Activated CD4-positive, CD25-positive, alpha-beta regulatory T cell treated with anti-CD3 and anti-CD28 coated beads, Interleukin-2, amount 50 U/mL, for 24 hours (primary cell): ENCODE data around the gene IGSF21.
"Not testable (repeated sequence)": the region's sequence is repeated elsewhere in the genome, so short reads cannot be mapped to it uniquely, and the experiment has no call there.

Experiments used
- ATAC-seq, 2 donors: fragments of 150-1000 bp; cut with Tn5 transposase; one replicate each; pipeline ENCODE4 v1.10.0; 2021; ENCODE audit warnings: mild to moderate bottlenecking in 1 of 2, moderate library complexity in 1 of 2

The IGSF21 gene

DNA sequence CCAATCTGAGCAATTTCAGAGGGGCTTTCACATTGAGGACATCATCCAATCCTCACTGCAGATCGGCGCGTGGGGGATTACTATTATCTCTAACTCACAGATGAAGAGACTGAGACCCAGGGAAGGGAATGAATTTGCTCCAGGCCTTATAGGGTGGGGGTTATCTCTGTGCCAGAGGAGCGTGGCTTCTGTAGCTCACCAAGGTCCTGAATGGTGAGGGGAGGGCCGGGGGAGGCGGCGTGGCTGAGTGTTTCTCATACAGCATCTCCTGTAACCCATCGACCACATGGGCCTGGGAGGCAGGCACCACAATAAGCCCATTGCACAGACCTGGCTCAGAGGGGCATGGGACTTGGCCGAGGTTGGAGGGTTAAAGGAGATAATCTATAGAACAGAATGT is 230.2 kb downstream of the IGSF21 start:
- ATAC-seq, result no peak

DNA sequence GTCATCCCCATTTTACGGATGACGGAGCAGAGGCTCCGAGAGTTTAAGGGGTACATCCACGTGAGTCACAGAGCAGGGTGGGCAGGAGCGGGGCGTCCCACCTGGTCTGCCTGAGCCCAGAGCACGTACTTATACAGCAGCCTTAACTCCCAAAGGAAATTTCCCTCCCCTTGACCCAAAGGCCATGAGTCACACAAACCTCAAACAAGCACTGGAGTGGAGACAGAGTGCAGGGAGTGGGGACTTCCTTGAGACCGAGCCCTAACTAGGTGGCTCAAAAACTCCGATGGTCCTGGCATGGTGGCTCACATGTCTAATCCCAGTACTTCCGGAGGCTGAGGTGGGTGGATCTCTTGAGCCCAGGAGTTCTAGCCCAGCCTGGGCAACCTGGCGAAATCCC is 231.6 kb downstream of the IGSF21 start:
- ATAC-seq, result no peak

DNA sequence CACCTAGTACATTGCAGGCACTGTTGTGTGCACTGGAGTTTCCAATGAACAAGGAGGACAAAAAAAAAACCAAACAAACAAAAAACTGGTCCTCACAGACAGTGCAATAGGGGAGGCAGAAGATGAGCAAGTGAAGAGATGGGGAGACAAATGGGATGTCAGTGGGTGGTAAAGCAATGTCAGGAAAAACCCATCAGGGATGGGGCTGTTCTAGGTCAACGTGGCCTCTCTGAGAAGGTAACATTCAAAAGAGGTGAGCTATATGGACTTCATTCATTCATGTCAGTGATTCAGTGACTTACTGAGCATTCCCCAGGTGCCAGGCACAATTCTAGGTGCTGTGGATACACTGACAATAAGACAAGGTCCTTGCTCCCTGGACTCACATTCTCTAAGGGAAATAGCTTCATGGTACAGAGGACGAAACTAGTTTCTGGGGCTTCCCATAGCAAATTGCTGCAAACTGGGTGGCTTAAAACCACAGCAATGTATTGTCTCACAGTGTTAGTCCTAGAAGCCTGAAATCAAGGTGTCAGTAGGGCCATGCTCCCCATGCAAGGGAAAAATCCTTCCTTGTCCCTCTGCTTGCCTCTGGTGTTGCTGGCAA is 232.7 kb downstream of the IGSF21 start:
- ATAC-seq, result no peak

DNA sequence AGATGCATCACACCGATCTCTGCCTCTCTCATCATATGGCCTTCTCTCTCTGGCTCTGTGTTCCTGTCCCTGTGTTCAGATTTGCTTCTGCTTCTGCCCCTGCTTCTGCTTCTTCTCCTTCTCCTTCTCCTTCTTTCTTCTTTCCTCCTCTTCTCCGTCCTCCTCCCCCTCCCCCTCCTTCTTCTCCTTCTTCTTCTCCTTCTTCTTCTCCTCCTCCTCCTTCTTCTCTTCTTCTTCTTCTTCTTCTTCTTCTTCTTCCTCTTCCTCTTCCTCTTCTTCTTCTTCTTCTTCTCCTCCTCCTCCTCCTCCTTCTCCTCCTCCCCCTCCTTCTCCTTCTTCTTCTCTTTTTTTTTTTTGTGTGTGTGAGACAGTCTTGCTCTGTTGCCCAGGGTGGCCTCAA is 233.2 kb downstream of the IGSF21 start:
- ATAC-seq, result no peak

DNA sequence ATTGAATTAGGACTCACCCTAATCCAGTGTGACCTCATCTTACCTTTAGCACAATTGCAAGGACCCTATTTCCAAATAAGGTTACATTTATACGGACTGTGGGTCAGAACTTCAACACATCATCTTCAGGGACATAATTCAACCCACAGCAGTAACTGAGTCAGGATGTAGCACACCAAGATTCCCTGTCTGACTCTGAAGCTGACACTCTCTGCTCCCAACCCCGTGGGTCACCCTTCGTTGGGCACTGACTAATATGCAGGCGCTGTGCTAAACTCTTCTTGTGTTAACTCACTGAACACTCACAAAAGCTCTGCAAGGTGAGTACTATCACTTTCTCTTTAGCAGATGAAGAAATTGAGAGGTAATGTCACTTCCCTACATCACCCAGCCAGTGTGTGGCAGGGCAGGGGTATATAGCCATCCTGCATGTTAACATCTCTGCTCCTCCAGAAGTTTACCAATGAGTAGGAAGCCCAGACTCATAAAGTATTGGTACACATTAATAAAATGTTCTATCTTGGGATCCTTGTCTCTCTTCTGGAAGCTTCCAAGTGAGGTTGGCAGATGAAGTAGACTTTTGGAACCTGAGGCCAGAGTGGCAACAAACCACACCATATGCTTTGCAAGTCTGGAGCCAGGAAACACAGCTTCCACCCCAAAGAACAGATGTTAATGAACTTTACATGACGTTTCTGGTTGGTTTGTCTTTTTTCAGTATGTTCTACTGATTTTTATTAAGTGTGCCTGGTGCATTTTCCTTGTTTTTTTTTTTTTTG is 233.9 kb downstream of the IGSF21 start:
- no peak for ATAC-seq

DNA sequence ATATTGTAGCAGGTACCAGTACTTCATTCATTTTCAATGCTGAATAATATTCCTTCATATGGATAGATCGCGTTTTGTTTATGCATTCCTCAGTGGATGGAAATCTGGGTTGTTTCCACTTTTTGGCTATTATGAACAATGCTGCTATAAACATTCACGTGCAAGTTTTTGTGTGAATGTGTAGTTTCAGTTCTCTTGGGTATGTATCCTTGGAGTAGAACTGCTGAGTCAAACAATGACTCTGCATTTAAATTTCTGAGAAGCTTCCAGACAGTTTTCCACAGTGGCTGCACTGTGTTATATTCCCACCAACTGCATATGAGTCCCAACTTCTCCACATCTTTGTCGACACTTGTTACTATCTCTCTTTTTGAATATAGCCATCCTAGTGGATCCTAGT is 235.1 kb downstream of the IGSF21 start:
- ATAC-seq, result no peak

DNA sequence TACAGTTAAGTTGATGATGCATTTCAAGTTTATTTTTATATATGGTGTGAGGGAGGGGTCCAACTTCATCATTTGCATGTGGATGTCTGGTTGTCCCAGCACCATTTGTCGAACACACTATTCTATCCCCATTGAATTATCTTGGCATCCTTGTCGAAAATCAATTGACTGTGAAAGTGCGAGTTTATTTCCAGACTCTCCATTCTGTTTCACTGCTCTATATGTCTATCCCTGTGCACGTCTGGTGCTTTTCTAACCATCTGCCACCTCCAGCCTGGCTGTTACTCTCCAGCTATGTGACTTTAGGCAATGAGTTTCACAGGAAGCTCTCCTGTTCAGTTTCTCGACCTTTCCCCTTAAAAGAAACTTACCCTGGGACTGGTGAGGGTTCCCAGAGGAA is 236.0 kb downstream of the IGSF21 start:
- no peak for ATAC-seq

DNA sequence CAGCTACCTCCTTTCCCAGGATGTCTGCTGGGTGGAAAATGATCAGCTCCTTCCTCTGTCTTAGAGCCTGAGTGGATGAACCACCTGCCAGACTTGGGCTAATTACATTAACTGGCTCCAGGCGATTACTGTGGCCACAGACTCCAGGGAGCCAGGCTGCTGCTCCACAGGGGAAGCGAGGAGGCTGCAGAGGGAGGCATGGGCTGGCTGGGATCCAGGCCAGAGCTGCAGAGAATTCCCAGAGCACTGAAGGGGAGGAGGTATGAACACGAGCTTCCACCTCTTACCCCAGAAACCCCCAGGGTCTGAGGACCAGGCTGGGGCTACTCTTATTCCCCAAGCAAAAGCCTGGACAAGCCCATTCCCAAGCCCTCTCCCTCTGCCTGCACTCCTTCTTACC is 237.2 kb downstream of the IGSF21 start:
- no peak for ATAC-seq

DNA sequence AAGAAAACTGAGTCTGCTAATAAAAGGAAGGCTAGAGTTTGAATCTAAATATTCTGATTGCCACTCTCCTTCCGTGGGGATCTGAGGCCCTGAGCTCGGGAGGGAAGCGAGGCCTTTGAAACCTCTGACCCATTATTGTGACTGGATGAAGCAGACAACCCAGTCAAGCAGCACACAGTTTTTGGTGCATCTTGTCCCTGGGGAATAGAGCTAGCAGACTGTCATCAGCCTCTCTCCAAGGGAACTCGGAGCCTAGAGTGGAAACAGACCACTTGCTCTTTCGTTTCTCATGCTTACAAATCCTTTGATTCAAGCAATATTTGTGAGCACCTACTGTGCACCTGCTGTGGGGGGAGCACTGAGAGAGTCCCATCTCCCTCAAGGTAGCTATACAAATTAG is 240.0 kb downstream of the IGSF21 start:
- no peak for ATAC-seq

DNA sequence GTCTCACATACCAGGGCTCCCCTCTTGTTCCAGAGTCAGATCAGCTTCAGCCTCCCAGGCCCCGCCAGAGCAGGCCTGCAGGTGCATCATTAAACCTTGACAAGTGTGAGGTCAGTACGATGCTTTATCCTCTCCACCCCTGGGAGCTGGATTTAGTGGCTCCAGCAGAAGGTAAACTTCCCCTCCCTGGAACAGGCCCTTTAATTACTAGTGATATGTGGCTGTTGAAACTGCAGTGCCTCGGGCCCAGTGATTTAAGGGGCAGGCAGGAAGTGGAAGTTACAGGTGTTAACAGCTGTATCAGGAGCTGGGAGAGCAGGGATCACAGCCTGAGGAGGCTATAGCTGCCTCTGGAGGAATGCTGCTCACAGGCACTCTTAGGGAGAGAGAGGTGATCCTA is 240.8 kb downstream of the IGSF21 start:
- ATAC-seq, result no peak

DNA sequence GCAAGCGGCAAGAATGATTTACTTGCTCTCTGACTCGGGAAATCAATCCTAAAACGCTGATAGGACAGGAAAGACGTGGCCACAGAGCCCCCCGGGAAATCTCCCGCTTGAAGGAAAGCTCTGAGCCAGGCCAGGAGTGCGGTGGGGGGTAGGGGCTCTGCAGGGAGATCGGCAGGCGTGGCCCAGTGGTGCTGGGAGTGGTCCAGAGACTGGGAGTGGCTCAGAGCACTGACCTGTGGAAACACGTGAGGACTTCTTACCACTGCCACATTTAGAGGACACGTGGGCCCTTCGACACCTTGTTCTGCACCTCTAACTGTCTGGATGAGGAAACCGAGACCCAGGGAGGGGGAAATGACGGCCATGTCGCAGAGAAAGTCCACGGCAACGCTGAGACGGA is 243.1 kb downstream of the IGSF21 start:
- ATAC-seq, result no peak

DNA sequence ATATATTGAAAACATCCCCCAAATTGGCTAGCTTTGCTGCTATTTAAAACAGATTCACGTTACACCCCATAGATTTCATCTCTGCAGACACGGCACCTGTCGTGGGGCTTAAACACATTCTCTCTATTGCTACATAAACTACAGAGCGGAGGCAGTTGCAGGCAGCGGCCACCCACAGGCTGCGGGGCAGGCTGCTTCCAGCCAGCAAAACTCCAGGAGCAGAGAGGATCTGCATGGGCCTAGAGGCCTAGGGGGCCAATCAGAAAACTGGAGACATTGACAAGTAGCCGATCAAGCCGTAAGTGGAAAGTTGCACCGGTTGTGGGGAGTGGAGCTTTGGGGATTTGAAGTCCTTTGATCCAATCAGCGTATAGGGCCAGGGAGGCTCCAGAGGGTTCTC is 244.1 kb downstream of the IGSF21 start:
- no peak for ATAC-seq

DNA sequence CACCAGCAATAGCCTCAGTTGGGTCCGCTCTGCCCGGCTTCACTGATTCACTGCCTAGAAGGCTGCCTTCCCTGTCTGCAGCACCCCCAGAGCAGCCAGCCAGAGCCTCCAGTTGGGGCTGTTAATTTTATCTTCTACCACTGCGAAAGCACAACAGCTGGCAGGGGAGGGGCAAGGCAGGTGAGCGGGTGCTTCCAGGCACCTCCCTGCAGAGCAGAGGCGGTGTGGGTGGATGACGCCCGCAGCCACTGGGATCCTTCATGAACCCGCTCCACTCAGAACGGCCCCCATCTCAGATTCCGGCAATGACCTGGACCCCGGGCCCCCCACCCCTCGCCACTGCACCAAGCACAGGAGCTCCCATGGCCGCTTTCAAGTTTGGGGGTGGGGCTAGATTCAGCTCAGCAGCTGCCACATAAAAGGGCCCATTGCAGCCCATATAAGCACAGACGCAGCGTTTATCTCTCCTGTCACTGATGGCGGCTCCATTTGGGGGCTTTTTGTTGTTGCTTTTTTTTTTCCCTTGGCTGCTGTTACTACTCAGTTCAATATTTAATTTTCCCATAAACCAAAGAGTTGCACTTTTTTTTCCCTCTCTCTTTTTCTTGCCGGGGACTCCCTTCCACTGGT is 245.2 kb downstream of the IGSF21 start:
- ATAC-seq, result no peak

DNA sequence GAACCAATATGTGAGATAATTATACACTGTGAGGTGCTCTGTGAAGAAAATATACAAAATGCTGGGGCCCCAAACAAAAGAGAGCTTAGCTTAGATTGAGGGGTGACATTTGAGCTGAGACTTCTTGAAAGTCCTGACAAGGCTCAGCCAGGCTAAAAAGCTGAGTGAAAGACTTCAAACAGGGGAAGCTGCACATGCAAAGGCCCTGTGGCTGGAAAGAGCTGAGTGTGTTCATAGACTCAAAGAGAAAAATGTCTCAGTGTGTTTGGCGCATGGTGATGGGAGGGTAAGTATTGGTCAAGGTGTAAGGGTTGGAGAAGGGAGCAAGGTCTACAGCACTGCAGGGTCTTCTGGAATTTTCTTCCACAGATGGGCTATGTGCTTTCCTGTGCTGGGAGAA is 245.9 kb downstream of the IGSF21 start:
- no peak for ATAC-seq

DNA sequence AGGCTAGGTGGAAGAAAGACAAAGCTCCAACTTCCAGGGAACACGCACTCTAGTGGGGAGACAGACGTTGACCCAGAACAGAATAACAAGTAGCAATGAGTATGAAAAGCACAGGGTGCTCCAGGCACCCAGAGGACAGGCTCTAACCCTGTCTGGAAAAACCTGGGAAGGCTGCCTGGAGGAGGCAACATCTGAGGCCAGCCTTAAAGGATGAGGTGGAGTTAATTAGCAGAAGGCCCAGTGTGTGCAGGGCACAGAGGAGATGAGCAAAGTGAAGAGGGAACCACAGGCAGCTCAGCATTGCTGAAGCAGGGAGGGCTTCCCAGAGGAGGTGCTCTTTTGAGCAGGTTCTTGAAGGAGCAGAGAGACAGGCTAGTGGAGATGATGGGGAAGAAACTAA is 246.4 kb downstream of the IGSF21 start:
- no peak for ATAC-seq

DNA sequence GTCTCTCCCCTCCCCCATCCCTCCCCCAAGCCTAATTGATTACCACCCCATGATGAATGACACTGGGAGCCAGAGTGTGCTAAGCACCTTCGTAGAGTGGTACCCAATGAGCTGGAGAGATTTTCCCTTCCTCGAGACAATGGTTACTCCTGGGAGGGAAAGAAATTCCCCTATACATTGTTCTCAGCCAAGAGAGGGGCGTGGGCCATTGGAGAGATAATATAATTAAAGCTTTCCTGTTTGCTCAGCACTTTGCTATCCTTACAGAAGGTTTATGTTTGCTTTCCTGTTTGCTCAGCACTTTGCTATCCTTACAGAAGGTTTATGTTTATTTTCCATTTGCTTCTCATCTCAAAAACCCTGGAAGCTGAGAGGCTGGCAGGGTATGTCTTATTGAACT is 247.0 kb downstream of the IGSF21 start:
- ATAC-seq, result no peak

DNA sequence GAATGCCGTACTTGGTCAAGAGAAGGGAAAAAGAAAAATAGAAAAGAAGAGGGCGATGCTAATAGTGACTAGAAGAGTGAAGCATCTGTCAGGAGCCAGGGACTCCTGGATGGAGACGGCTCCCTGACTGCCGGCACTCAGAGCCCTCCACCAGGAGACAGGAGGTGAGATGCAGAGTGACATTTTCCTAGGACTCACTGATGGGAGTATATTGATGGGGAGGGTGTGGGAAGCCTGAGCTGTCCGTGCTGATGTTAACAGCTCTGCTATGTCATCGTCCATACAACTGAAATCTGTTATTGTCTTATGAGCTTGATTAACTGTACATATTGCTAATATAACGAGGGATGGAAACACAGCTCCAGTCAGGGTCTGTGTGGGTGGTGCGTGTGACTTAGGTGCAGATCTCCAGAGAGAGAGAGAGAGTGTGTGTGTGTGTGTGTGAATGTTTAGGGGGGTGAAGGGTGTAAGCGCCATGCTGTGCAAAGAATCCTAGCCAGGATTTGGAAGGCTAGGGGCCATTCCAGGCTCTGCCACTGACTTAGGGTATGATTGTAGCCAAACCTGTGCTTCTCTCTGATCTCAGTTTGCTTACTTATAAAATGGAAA is 250.1 kb downstream of the IGSF21 start:
- ATAC-seq, result no peak

DNA sequence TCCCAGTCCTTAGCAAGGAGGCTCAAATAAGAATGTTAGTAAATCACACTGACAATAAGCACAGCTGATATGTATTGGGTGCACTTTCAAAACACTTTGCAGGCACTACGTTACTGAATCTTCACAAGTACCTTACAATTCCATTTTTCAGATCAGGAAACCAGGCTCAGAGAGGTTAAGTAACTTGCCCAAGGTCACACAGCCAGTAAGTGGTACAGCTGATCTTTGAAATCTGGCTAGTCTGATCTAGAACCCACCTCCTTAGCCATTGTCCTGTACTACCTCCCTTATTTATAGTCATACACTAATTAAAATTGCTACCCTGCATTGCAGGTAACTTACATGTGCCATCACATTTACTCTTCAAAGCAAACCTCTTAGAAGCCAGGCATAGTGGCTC is 251.0 kb downstream of the IGSF21 start:
- ATAC-seq, result no peak

DNA sequence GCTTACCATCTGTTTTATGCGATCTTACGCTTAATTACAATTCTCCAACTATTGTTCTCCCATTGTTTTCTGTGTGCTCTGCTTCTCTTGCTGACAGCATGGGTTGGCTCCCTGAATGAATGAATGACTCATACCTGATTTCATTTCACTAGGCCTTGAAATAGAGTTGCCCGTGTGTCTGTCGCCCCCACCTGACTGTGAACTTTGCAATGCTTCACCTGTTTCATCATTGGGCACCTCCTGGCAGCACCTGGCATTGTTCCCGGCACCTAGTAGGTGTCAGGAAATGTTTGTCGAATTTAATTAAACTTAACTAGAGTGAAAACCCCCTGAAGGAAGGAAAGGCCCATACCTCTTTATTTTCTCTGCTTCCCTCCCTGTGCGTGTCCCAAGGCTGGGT is 252.7 kb downstream of the IGSF21 start:
- ATAC-seq, result no peak

DNA sequence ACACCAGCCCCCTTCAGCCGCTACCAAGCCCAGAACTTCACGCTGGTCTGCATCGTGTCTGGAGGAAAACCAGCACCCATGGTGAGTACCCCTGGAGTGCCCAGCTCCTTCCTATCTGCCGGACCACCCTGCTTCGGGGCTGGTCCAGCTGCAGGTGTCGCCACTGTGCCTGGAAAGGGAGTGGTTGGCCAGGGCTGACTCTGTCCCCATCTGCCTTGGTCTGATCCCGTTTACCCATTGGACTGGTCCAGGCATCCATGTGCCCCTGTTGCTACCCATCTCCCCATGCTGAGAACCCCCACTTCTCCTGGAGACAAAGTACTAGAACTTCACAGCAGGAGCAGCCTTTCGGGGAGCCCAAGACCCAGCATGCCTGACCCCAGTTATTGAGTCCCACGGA is 254.6 kb downstream of the IGSF21 start:
- no peak for ATAC-seq

DNA sequence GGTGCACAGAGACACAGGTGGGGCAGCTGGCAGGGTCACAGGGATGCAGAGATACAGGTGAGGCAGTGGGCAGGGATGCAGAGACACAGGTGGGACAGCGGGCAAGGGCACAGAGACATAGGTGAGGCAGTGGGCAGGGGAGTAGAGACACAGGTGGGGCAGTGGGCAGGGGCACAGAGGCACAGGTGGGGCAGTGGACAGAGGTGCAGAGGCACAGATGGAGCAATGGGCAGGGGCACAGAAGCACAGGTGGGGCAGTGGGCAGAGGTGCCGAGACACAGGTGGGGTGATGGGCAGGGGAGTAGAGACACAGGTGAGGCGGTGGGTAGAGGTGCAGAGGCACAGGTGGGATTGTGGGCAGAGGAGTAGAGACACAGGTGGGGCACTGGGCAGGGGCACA is 255.8 kb downstream of the IGSF21 start:
- ATAC-seq, result no peak

DNA sequence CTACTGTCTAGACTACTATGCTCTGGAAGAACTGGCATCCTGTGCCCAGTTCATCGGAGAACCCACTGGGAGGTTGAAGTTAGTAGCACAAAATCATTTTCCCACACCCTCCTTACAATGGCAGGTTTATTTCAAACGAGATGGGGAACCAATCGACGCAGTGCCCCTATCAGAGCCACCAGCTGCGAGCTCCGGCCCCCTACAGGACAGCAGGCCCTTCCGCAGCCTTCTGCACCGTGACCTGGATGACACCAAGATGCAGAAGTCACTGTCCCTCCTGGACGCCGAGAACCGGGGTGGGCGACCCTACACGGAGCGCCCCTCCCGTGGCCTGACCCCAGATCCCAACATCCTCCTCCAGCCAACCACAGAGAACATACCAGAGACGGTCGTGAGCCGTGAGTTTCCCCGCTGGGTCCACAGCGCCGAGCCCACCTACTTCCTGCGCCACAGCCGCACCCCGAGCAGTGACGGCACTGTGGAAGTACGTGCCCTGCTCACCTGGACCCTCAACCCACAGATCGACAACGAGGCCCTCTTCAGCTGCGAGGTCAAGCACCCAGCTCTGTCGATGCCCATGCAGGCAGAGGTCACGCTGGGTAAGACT is 257.6 kb downstream of the IGSF21 start:
- no peak for ATAC-seq

DNA sequence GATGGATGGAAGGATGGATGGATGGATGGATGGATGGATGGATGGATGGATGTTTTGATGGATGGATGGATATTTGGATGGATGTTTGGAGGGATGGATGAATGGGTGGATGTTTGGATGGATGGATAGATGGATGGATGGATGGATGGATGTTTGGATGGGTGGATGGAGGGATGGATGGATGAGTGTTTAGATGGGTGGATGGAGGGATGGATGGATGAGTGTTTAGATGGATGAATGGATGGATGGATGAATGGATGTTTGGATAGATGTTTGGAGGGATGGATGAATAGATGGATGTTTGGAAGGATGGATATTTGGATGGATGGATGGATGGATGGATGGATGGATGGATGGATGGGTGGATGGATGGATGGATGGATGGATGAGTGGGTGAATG is 264.9 kb downstream of the IGSF21 start:
- ATAC-seq, result not testable (repeated sequence)

DNA sequence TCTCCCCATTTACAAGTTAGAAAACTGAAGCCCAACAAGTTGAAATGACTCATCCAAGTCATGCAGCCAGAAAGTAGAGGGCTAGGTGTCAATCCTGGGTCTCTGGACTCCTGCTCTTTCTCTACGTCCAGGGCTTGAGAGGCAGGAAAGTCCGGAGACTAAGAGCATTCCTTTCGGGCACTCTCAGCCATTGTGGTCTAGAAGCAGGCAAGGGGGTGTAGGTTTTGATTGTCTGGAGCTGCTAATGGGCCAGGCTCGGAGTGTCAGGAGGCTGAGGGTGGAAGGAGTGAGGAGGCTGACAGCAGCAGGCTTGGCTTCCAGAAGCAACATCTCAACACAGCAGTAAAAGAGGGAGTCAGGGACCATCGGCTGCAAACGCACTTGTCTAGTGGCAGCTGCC is 265.6 kb downstream of the IGSF21 start:
- no peak for ATAC-seq
